Neural progenitor cell (in vitro differentiated cells): ENCODE results near the gene RBBP8NL.

Experiments used
- CTCF ChIP-seq: fragments of 200-600 bp; sonication (generic); IDR thresholded peaks from 2 replicates; pipeline ENCODE4 v1.5.1; 2017; ENCODE audit warnings: antibody characterized with exemption, mild to moderate bottlenecking
- EZH2 ChIP-seq: fragments of 200-600 bp; sonication (generic); IDR thresholded peaks from 2 replicates; pipeline ENCODE4 v1.6.1; 2017; ENCODE audit warnings: antibody characterized with exemption, mild to moderate bottlenecking, moderate library complexity
- EZH2phosphoT487 ChIP-seq: fragments of 200-600 bp; sonication (generic); IDR thresholded peaks from 2 replicates; pipeline ENCODE4 v1.6.1; 2017; ENCODE audit warnings: antibody characterized with exemption

GRCh38 chr20:62476056-62476838 lies 48.9 kb upstream of the RBBP8NL start:
- TF ChIP-seq CTCF (no peak), EZH2phosphoT487 (peak; percentile 84), EZH2 (peak; percentile 90)
